K562 (cell line): ENCODE results near the gene CHRM4. TPM values are rescaled to one million over a fixed set of nuclear protein-coding genes. Genes with fewer than 3 reads are reported as not detected.
A peak's percentile ranks its signal among the peaks of the same experiment; 100 is the strongest.

Source experiments
- ATAC-seq: fragments of 200-7000 bp; cut with Tn5 transposase; 3 replicates; pipeline ENCODE4 v1.9.1; 2020; ENCODE audit warnings: moderate library complexity
- BruUV-seq: library from RNA; stranded (reverse); fragments of 400-500 nt; replicated peaks from 2 replicates; lab custom pipeline; 2021; lab: Mats Ljungman, UMichigan
- CTCF ChIA-PET: fragments of 300-600 bp; formaldehyde crosslinking; extraction: SDS; loops from one replicate; lab custom pipeline; 2021; ENCODE audit warnings: low intra/inter-chr PET ratio; lab: Yijun Ruan, JAX
- POLR2A ChIA-PET: fragments of 300-600, 350-650 bp; sonication (Branson Sonifier 250); formaldehyde crosslinking; extraction: SDS; loops from one replicate; lab custom pipeline; 2021; ENCODE audit warnings: antibody characterized with exemption, inconsistent platforms; lab: Yijun Ruan, JAX
- DNase-seq, 4 experiments: peaks; one replicate each; pipeline versions ENCODE4 v3.0.0 to v3.0.0-alpha.2; 2011 to 2018; ENCODE audit warnings: low spot score in 3 of 4, mixed read lengths in 3 of 4; ENCODE audit errors: extremely low read depth in 1 of 4
- FAIRE-seq: peaks from 2 replicates; lab custom pipeline; 2011; peaks lifted over from hg19 to GRCh38; lab: Jason Lieb, UNC
- H2AFZ ChIP-seq: 2 replicates; pipeline ENCODE4 v1.6.0; 2011; ENCODE audit warnings: low read depth, low read length, control low read depth, inconsistent platforms
- H3K27ac ChIP-seq: fragments of 200-600 bp; 3 replicates; pipeline ENCODE4 v1.8.0; 2011; ENCODE audit warnings: low read depth, mild to moderate bottlenecking, control low read depth, inconsistent platforms, low read length, moderate library complexity, mixed read lengths; ENCODE audit errors: extremely low read depth
- H3K27me3 ChIP-seq, 2 experiments: fragments of 300-600 bp in 1 of 2; 2 replicates in 1 of 2; 3 replicates in 1 of 2; pipeline versions ENCODE4 v1.6.0 to v1.8.0; 2011; ENCODE audit warnings: inconsistent platforms in 2 of 2, low read length in 2 of 2, mild to moderate bottlenecking in 1 of 2, mixed read lengths in 1 of 2, moderate library complexity in 1 of 2; ENCODE audit not compliant: control insufficient read depth in 2 of 2, insufficient read depth in 2 of 2
- H3K36me3 ChIP-seq: fragments of 300-600 bp; 3 replicates; pipeline ENCODE4 v1.8.0; 2011; ENCODE audit warnings: mild to moderate bottlenecking, low read length, inconsistent platforms; ENCODE audit not compliant: control insufficient read depth, insufficient read depth
- H3K4me1 ChIP-seq, 2 experiments: fragments of 200-600 bp in 1 of 2; replicated peaks in 1 of 2; 2 replicates in 1 of 2; 3 replicates in 1 of 2; pipeline versions ENCODE4 v1.5.1 to v1.8.0; 2011; ENCODE audit warnings: inconsistent platforms in 2 of 2, low read length in 2 of 2, mild to moderate bottlenecking in 1 of 2, mixed read lengths in 1 of 2, moderate library complexity in 1 of 2; ENCODE audit not compliant: control insufficient read depth in 2 of 2, insufficient read depth in 2 of 2
- H3K4me2 ChIP-seq: 2 replicates; pipeline ENCODE4 v1.6.1; 2011; ENCODE audit warnings: low read length, control low read depth, inconsistent platforms, mixed read lengths; ENCODE audit not compliant: insufficient read depth
- H3K4me3 ChIP-seq: fragments of 200-600 bp; sonication (generic), shearing (Covaris generic); 2 replicates; pipeline ENCODE4 v1.5.1; 2016; ENCODE audit warnings: control low read depth, inconsistent platforms
- H3K79me2 ChIP-seq: fragments of 200-600 bp; 3 replicates; pipeline ENCODE4 v1.8.0; 2011; ENCODE audit warnings: low read length, inconsistent platforms; ENCODE audit not compliant: control insufficient read depth, insufficient read depth
- H3K9ac ChIP-seq, 2 experiments: 2 replicates each; pipeline versions ENCODE4 v1.6.0 to v1.6.1; 2011; ENCODE audit warnings: low read depth in 2 of 2, low read length in 2 of 2, control low read depth in 1 of 2, inconsistent platforms in 1 of 2, mild to moderate bottlenecking in 1 of 2, mixed read lengths in 1 of 2; ENCODE audit not compliant: insufficient read depth in 1 of 2
- H3K9me1 ChIP-seq: one replicate; pipeline ENCODE4 v1.6.0; 2011; ENCODE audit warnings: inconsistent platforms, mild to moderate bottlenecking, low read length, moderate library complexity; ENCODE audit not compliant: control insufficient read depth, insufficient read depth
- H3K9me3 ChIP-seq: replicated peaks from 2 replicates; pipeline ENCODE4 v1.5.1; 2011; ENCODE audit warnings: low read depth, low read length, inconsistent platforms; ENCODE audit not compliant: control insufficient read depth, insufficient read depth
- H4K20me1 ChIP-seq: replicated peaks from 2 replicates; pipeline ENCODE4 v1.6.1; 2011; ENCODE audit warnings: low read length, inconsistent platforms, mixed read lengths; ENCODE audit not compliant: control insufficient read depth, insufficient read depth
- DACH1 ChIP-seq: fragments of 450-650 bp; IDR thresholded peaks from 2 replicates; pipeline ENCODE4 v1.6.1; 2018; ENCODE audit not compliant: partially characterized antibody
- DEAF1 ChIP-seq: fragments of 450-650 bp; formaldehyde crosslinking; IDR thresholded peaks from 2 replicates; pipeline ENCODE4 v1.4.0; 2020; ENCODE audit warnings: mild to moderate bottlenecking, moderate library complexity
- ELF4 ChIP-seq: fragments of 450-650 bp; formaldehyde crosslinking; IDR thresholded peaks from 2 replicates; pipeline ENCODE4 v1.4.0; 2022; ENCODE audit warnings: missing genetic modification characterization
- FOS ChIP-seq: IDR thresholded peaks from 3 replicates; pipeline ENCODE4 v1.6.1; 2011; ENCODE audit not compliant: insufficient read length; ENCODE audit errors: extremely low read depth
- HEY1 ChIP-seq: fragments of 250-450 bp; sonication (Bioruptor Pico); IDR thresholded peaks from 2 replicates; pipeline ENCODE4 v1.5.0; 2020; ENCODE audit warnings: mild to moderate bottlenecking, moderate library complexity, borderline replicate concordance
- KLF13 ChIP-seq: fragments of 450-650 bp; IDR thresholded peaks from 2 replicates; pipeline ENCODE4 v1.6.1; 2016; ENCODE audit warnings: missing genetic modification characterization, low read depth, mild to moderate bottlenecking, missing compliant biosample characterization, moderate library complexity, borderline replicate concordance
- NFIX ChIP-seq: fragments of 250-450 bp; sonication (Bioruptor Pico); IDR thresholded peaks from 2 replicates; pipeline ENCODE4 v1.4.0; 2020; ENCODE audit warnings: low read depth, mild to moderate bottlenecking, moderate library complexity
- PRMT5 ChIP-seq: sonication (generic); formaldehyde crosslinking; IDR thresholded peaks from 2 replicates; pipeline ENCODE4 v1.5.0; 2020; ENCODE audit warnings: missing genetic modification reagents
- RFX7 ChIP-seq: fragments of 250-450 bp; sonication (Bioruptor Pico); IDR thresholded peaks from 2 replicates; pipeline ENCODE4 v1.5.1; 2021; ENCODE audit warnings: mild to moderate bottlenecking
- TBP ChIP-seq: optimal IDR thresholded peaks from 2 replicates; pipeline ENCODE3; 2011; ENCODE audit warnings: low read depth, low read length, improper control_type of control experiment
- TEAD1 ChIP-seq, 2 experiments: fragments of 450-650 bp in 1 of 2; sonication (generic) in 1 of 2; formaldehyde crosslinking; IDR thresholded peaks; 2 replicates each; pipeline versions ENCODE4 v1.4.0 to v1.8.0; 2020 to 2022; ENCODE audit warnings: mild to moderate bottlenecking in 2 of 2, missing genetic modification reagents in 1 of 2
- TSC22D4 ChIP-seq: fragments of 450-650 bp; IDR thresholded peaks from 2 replicates; pipeline ENCODE4 v1.6.1; 2016; ENCODE audit warnings: missing genetic modification characterization, missing biosample characterization, control low read depth
- XRCC3 ChIP-seq: fragments of 450-650 bp; IDR thresholded peaks from 2 replicates; pipeline ENCODE4 v1.6.1; 2017; ENCODE audit warnings: mild to moderate bottlenecking, moderate library complexity
- ZBTB9 ChIP-seq: fragments of 450-650 bp; formaldehyde crosslinking; IDR thresholded peaks from 2 replicates; pipeline ENCODE4 v1.4.0; 2020; ENCODE audit warnings: mild to moderate bottlenecking, moderate library complexity
- ZFPM2 ChIP-seq: fragments of 250-450 bp; sonication (Bioruptor Pico); IDR thresholded peaks from 2 replicates; pipeline ENCODE4 v1.5.1; 2022; ENCODE audit warnings: mild to moderate bottlenecking
- ZNF655 ChIP-seq: fragments of 250-450 bp; sonication (Bioruptor Pico); IDR thresholded peaks from 2 replicates; pipeline ENCODE4 v1.5.0; 2021
- ZNF699 ChIP-seq: fragments of 250-450 bp; sonication (Bioruptor Pico); IDR thresholded peaks from 2 replicates; pipeline ENCODE4 v1.8.0; 2021; ENCODE audit warnings: mild to moderate bottlenecking, moderate library complexity; ENCODE audit not compliant: insufficient replicate concordance
- ZNF717 ChIP-seq: fragments of 250-450 bp; sonication (Bioruptor Pico); IDR thresholded peaks from 2 replicates; pipeline ENCODE4 v1.5.0; 2021
- ZNF830 ChIP-seq: fragments of 250-450 bp; sonication (Bioruptor Pico); IDR thresholded peaks from 2 replicates; pipeline ENCODE4 v1.5.0; 2021; ENCODE audit warnings: mild to moderate bottlenecking
- WGBS: fragments of 100-300 bp; shearing (Covaris generic); methylation state at CpG from one replicate; pipeline ENCODE4 v1.1.6; 2016; ENCODE audit warnings: low coverage, mixed read lengths; ENCODE audit not compliant: insufficient coverage; ENCODE audit errors: missing lambda C conversion rate; 5-methylcytosine and 5-hydroxymethylcytosine counted together
- in situ Hi-C: fragments of 300-500 bp; cut with MboI; formaldehyde crosslinking; loops from 4 replicates; pipeline ENCODE4 v1.15.0; 2018; ENCODE audit warnings: inconsistent platforms, mixed read lengths
- intact Hi-C: fragments of 100-400 bp; cut with micrococcal nuclease; formaldehyde crosslinking; loops from 2 replicates; pipeline ENCODE4 v1.14.2; 2022
- polyA plus RNA-seq, 8 experiments: library from polyadenylated mRNA; depleted of rRNA in 4 of 8; stranded (reverse) in 5 of 8; unstranded in 3 of 8; fragments of >200 nt; fragmentation: Nextera tagmentation in 2 of 8; fragmentation: Illumina TruSeq in 1 of 8; extraction: Ambion mirVana in 2 of 8; extraction: Trizol in 1 of 8; gene quantifications; 2 replicates each; pipeline versions ENCODE4 v1.2.1 to v1.2.3, GENCODE V29; 2011 to 2014; ENCODE audit warnings: inconsistent platforms in 1 of 8, missing spikeins in 1 of 8
- total RNA-seq, 7 experiments: library from RNA; depleted of rRNA in 6 of 7; stranded (reverse); fragments of >200 nt in 6 of 7; fragmentation: Illumina TruSeq in 2 of 7; extraction: Trizol in 2 of 7; gene quantifications; 2 replicates each; pipeline versions ENCODE4 v1.2.1 to v1.2.3, GENCODE V29; 2011 to 2021; ENCODE audit warnings: low replicate concordance in 1 of 7

Gene CHRM4
- total and polyA plus RNA-seq, 9 of the 15 experiments (the other 6 are each of a cell fraction or from before 2014, with no cell fraction given) = 0.22 to 1.3 (median 0.40) TPM; not detected in 2

GRCh38 chr11:46352063-46352841, 39.3 kb downstream of the CHRM4 start:
- DNase-seq (peak; percentile 75 to 89 (median 84)), ATAC-seq (peak; percentile 76), FAIRE-seq (peak; percentile 72)
- H3K79me2 ChIP-seq = peaks cover 81% of the 10 kb centered on the region
- H3K9ac ChIP-seq = peak overlapping the region; percentile 60 to 88
- peak overlapping the region; percentile 37 for H3K4me3 ChIP-seq
- peaks cover 68% of the 10 kb centered on the region; the same call in 2 of the 3 replicates for H3K36me3 ChIP-seq
- H3K27me3 ChIP-seq = no peaks in the 10 kb centered on the region
- H3K27ac ChIP-seq = peak overlapping the region; percentile 60; the same call in 2 of the 3 replicates
- ChIA-PET CTCF (interaction anchor here (0.9 to 1.2 kb wide), 3 partner anchors 9 to 18 kb away, joined by 5 to 6 read pairs (median 5); no protein-coding TSS in a partner anchor), POLR2A (interaction anchor here (0.6 to 1.9 kb wide), 11 partner anchors 8 to 113 kb away, joined by 3 to 10 read pairs (median 4); no protein-coding TSS in a partner anchor)
- peaks cover under 1% of the 10 kb centered on the region for H3K9me1 ChIP-seq
- no TSS peak for BruUV-seq
- in situ Hi-C loops (no loop called here), intact Hi-C loops (loop anchor here (1.0 to 2.0 kb wide), 2 partner anchors 15 to 29 kb away; partner anchors contain the start of gene MDK)
- peak overlapping the region; percentile 78 for H2AFZ ChIP-seq
- peaks cover 39 to 58% of the 10 kb centered on the region in 2 experiments for H3K4me1 ChIP-seq
- no peaks in the 10 kb centered on the region for H3K9me3 ChIP-seq
- peak overlapping the region; percentile 67 for H3K4me2 ChIP-seq
- 38% methylated on average over 28 of the region's 33 CpGs for WGBS
- peaks cover 18% of the 10 kb centered on the region for H4K20me1 ChIP-seq
- no peak for TF ChIP-seq ELF4 (CRISPR knock-in tag)
- no peak; a peak in 1 of 4 replicates for TF ChIP-seq TEAD1 (CRISPR knock-in tag; IDR thresholded peaks at IDR 0.05)
- TF ChIP-seq XRCC3 = no peak
- no peak for TF ChIP-seq RFX7 (CRISPR knock-in tag)
- no peak for TF ChIP-seq KLF13 (tag)
- no peak for TF ChIP-seq HEY1
- no peak for TF ChIP-seq ZFPM2 (CRISPR knock-in tag)
- no peak for TF ChIP-seq ZNF830 (CRISPR knock-in tag)
- no peak for TF ChIP-seq FOS
- TF ChIP-seq ZBTB9 (CRISPR knock-in tag) = no peak
- TF ChIP-seq DACH1 = no peak
- TF ChIP-seq ZNF699 = no peak
- TF ChIP-seq ZNF655 (CRISPR knock-in tag) = no peak
- TF ChIP-seq TSC22D4 (tag) = no peak
- TF ChIP-seq NFIX = no peak
- TF ChIP-seq DEAF1 (CRISPR knock-in tag) = peak; percentile 47; the same call in 1 of the 2 replicates
- TF ChIP-seq PRMT5 = no peak
- TF ChIP-seq ZNF717 = no peak
- TF ChIP-seq TBP = no peak
